ENCODE data around the gene TBX6.

- TF ChIP-seq, protein P1, sequence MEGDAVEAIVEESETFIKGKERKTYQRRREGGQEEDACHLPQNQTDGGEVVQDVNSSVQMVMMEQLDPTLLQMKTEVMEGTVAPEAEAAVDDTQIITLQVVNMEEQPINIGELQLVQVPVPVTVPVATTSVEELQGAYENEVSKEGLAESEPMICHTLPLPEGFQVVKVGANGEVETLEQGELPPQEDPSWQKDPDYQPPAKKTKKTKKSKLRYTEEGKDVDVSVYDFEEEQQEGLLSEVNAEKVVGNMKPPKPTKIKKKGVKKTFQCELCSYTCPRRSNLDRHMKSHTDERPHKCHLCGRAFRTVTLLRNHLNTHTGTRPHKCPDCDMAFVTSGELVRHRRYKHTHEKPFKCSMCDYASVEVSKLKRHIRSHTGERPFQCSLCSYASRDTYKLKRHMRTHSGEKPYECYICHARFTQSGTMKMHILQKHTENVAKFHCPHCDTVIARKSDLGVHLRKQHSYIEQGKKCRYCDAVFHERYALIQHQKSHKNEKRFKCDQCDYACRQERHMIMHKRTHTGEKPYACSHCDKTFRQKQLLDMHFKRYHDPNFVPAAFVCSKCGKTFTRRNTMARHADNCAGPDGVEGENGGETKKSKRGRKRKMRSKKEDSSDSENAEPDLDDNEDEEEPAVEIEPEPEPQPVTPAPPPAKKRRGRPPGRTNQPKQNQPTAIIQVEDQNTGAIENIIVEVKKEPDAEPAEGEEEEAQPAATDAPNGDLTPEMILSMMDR (IDR thresholded peaks at IDR 0.05), result no peak
- no peak for TF ChIP-seq POLR2A (IDR thresholded peaks at IDR 0.05)
Measured at GRCh38 chr16:30104492-30104891, 12.8 kb upstream of the TBX6 start.
